GM23248 (cell line): ENCODE data around the gene KIN. TPM values are rescaled to one million over a fixed set of nuclear protein-coding genes. Genes with fewer than 3 reads are reported as not detected.
A peak's percentile ranks its signal among the peaks of the same experiment; 100 is the strongest.

ENCODE experiments used
- DNase-seq: peaks from one replicate; pipeline ENCODE4 v3.0.0-alpha.2; 2015
- H2AFZ ChIP-seq: fragments of 200-600 bp; sonication (generic); 2 replicates; pipeline ENCODE4 v1.6.1; 2016; ENCODE audit warnings: antibody characterized with exemption
- H3F3A ChIP-seq: fragments of 200-600 bp; sonication (generic); 2 replicates; pipeline ENCODE4 v1.6.1; 2016; ENCODE audit warnings: mild to moderate bottlenecking, antibody characterized with exemption, mixed run types; ENCODE audit not compliant: insufficient read depth
- H3K27ac ChIP-seq: fragments of 200-600 bp; sonication (generic); 2 replicates; pipeline ENCODE4 v1.5.1; 2016; ENCODE audit warnings: mild to moderate bottlenecking
- H3K27me3 ChIP-seq: fragments of 200-600 bp; sonication (generic); replicated peaks from 2 replicates; pipeline ENCODE4 v1.6.1; 2016; ENCODE audit warnings: mild to moderate bottlenecking; ENCODE audit not compliant: insufficient read depth
- H3K36me3 ChIP-seq: fragments of 200-600 bp; sonication (generic); 2 replicates; pipeline ENCODE4 v1.6.1; 2016; ENCODE audit warnings: low read depth, mild to moderate bottlenecking
- H3K4me1 ChIP-seq: fragments of 200-600 bp; sonication (generic); 2 replicates; pipeline ENCODE4 v1.6.1; 2016; ENCODE audit warnings: mild to moderate bottlenecking; ENCODE audit not compliant: insufficient read depth
- H3K4me2 ChIP-seq: fragments of 200-600 bp; sonication (generic); one replicate; pipeline ENCODE4 v1.6.1; 2016; ENCODE audit warnings: mild to moderate bottlenecking; ENCODE audit not compliant: unreplicated experiment
- H3K4me3 ChIP-seq: fragments of 200-600 bp; sonication (generic); 2 replicates; pipeline ENCODE4 v1.5.1; 2016; ENCODE audit warnings: mild to moderate bottlenecking
- H3K79me2 ChIP-seq: fragments of 200-600 bp; sonication (generic); 2 replicates; pipeline ENCODE4 v1.6.1; 2016; ENCODE audit warnings: mild to moderate bottlenecking; ENCODE audit not compliant: insufficient read depth
- H3K9ac ChIP-seq: fragments of 200-600 bp; sonication (generic); 2 replicates; pipeline ENCODE4 v1.6.1; 2016; ENCODE audit warnings: mild to moderate bottlenecking
- H3K9me2 ChIP-seq: fragments of 200-600 bp; sonication (generic); 2 replicates; pipeline ENCODE4 v1.6.1; 2016; ENCODE audit warnings: mixed run types, mild to moderate bottlenecking, moderate library complexity; ENCODE audit not compliant: insufficient read depth
- H3K9me3 ChIP-seq: fragments of 200-600 bp; sonication (generic); one replicate; pipeline ENCODE4 v1.6.1; 2017; ENCODE audit warnings: low read depth
- H4K20me1 ChIP-seq: fragments of 200-600 bp; sonication (generic); 2 replicates; pipeline ENCODE4 v1.6.0; 2016; ENCODE audit not compliant: insufficient read depth
- EZH2 ChIP-seq: fragments of 200-600 bp; sonication (generic); IDR thresholded peaks from 2 replicates; pipeline ENCODE4 v1.6.1; 2018; ENCODE audit warnings: antibody characterized with exemption, mild to moderate bottlenecking; ENCODE audit not compliant: insufficient read depth, poor library complexity, severe bottlenecking
- EZH2phosphoT487 ChIP-seq: fragments of 200-600 bp; sonication (generic); IDR thresholded peaks from 2 replicates; pipeline ENCODE4 v1.6.1; 2018; ENCODE audit warnings: antibody characterized with exemption, moderate library complexity, mild to moderate bottlenecking, low read depth; ENCODE audit not compliant: insufficient read depth
- whole genome bisulfite sequencing, 2 experiments: methylation state at CpG; one replicate each; pipeline ENCODE4 v1.1.6; 2015 to 2017; ENCODE audit warnings: low lambda C conversion rate in 2 of 2, low coverage in 1 of 2; ENCODE audit errors: missing lambda C conversion rate in 2 of 2; 5-methylcytosine and 5-hydroxymethylcytosine counted together
- in situ Hi-C: fragments of 300-500 bp; cut with MboI; formaldehyde crosslinking; loops from 2 replicates; pipeline ENCODE4 v1.15.0; 2020
- polyA plus RNA-seq: library from polyadenylated mRNA; unstranded; fragments of >200 nt; fragmentation: Nextera tagmentation; extraction: Ambion mirVana; gene quantifications from 2 replicates; pipeline ENCODE4 v1.2.1, GENCODE V29; 2016
- total RNA-seq: library from RNA; depleted of rRNA; stranded (reverse); fragments of >200 nt; shearing (Covaris generic); gene quantifications from 2 replicates; pipeline ENCODE4 v1.2.3, GENCODE V29; 2014

Gene KIN
- total and polyA plus RNA-seq, 2 experiments from 2014 or later, result 3.8 to 10.6 TPM

- H3F3A ChIP-seq, result no peaks in the 10 kb centered on the region
- H3K9me3 ChIP-seq, result no peaks in the 10 kb centered on the region
- H3K9ac ChIP-seq, result no peak overlapping the region
- WGBS, 2 experiments, result 95 to 96% methylated on average over 5 of the region's 5 CpGs
- H4K20me1 ChIP-seq, result no peaks in the 10 kb centered on the region
- peaks cover 69% of the 10 kb centered on the region for H3K36me3 ChIP-seq
- no peaks in the 10 kb centered on the region for H3K79me2 ChIP-seq
- no peak for DNase-seq
- H3K4me1 ChIP-seq, result no peaks in the 10 kb centered on the region
- H3K4me3 ChIP-seq, result no peak overlapping the region
- no peaks in the 10 kb centered on the region for H3K27me3 ChIP-seq
- no peak overlapping the region for H3K4me2 ChIP-seq
- H3K27ac ChIP-seq, result no peak overlapping the region
- no peaks in the 10 kb centered on the region for H3K9me2 ChIP-seq
- TF ChIP-seq EZH2 (no peak), EZH2phosphoT487 (no peak)
- no peak overlapping the region for H2AFZ ChIP-seq
- in situ Hi-C loops, result no loop called here
Measured at GRCh38 chr10:7763929-7764328, 23.9 kb downstream of the KIN start.

GRCh38 chr10:7756360-7756992 lies 31.3 kb downstream of the KIN start:
- Histone ChIP-seq H3F3A (no peaks in the 10 kb centered on the region), H3K36me3 (peaks cover 63% of the 10 kb centered on the region), H3K79me2 (no peaks in the 10 kb centered on the region), H3K9me2 (no peaks in the 10 kb centered on the region), H3K4me2 (no peak overlapping the region), H3K9ac (no peak overlapping the region), H4K20me1 (no peaks in the 10 kb centered on the region), H3K27me3 (no peaks in the 10 kb centered on the region), H2AFZ (no peak overlapping the region), H3K9me3 (no peaks in the 10 kb centered on the region), H3K4me3 (no peak overlapping the region), H3K4me1 (no peaks in the 10 kb centered on the region), H3K27ac (no peak overlapping the region)
- in situ Hi-C loops, result no loop called here
- peak; percentile 48 for DNase-seq
- TF ChIP-seq EZH2phosphoT487 (no peak), EZH2 (no peak)
- 68 to 74% methylated on average over 7 of the region's 7 CpGs for WGBS, 2 experiments

GRCh38 chr10:7755103-7755502 lies 32.7 kb downstream of the KIN start:
- Histone ChIP-seq H3K79me2 (no peaks in the 10 kb centered on the region), H3K27ac (no peak overlapping the region), H3K4me3 (no peak overlapping the region), H3K9me2 (no peaks in the 10 kb centered on the region), H3K4me2 (no peak overlapping the region), H3K27me3 (no peaks in the 10 kb centered on the region), H4K20me1 (no peaks in the 10 kb centered on the region), H3K9ac (no peak overlapping the region), H3F3A (no peaks in the 10 kb centered on the region), H3K4me1 (no peaks in the 10 kb centered on the region), H3K36me3 (peaks cover 54% of the 10 kb centered on the region), H2AFZ (no peak overlapping the region), H3K9me3 (no peaks in the 10 kb centered on the region)
- WGBS, 2 experiments, result 98 to 99% methylated on average over 3 of the region's 3 CpGs
- TF ChIP-seq EZH2 (no peak), EZH2phosphoT487 (no peak)
- DNase-seq, result no peak
- in situ Hi-C loops, result no loop called here

DNA sequence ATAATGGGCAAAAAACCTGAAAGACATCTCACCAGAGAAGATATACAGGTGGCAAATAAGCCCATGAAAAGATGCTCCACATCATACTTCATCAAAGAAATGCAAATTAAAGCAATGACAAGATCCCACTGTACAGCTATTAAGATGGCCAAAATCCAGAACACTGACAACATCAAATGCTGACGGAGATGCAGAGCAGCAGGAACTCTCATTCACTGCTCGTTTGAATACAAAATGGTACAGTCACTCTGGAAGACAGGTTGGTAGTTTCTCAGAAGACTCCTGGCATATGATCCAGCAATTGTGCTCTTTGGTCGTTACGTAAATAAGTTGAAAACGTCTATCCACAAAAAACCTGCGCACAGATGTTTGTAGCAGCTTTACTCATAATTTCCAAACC lies 35.5 kb downstream of the KIN start:
- Histone ChIP-seq H3K9ac (no peak overlapping the region), H3K4me3 (no peak overlapping the region), H2AFZ (no peak overlapping the region), H3K36me3 (peaks cover 33% of the 10 kb centered on the region), H4K20me1 (no peaks in the 10 kb centered on the region), H3K9me2 (no peaks in the 10 kb centered on the region), H3F3A (no peaks in the 10 kb centered on the region), H3K4me1 (no peaks in the 10 kb centered on the region), H3K27ac (no peak overlapping the region), H3K4me2 (no peak overlapping the region), H3K79me2 (no peaks in the 10 kb centered on the region), H3K9me3 (no peaks in the 10 kb centered on the region), H3K27me3 (no peaks in the 10 kb centered on the region)
- in situ Hi-C loops, result no loop called here
- DNase-seq, result no peak
- TF ChIP-seq EZH2phosphoT487 (no peak), EZH2 (no peak)
- WGBS, 2 experiments, result 88 to 92% methylated on average over 6 of the region's 6 CpGs
